ENCODE results near the gene KRTAP12-1.

DNA sequence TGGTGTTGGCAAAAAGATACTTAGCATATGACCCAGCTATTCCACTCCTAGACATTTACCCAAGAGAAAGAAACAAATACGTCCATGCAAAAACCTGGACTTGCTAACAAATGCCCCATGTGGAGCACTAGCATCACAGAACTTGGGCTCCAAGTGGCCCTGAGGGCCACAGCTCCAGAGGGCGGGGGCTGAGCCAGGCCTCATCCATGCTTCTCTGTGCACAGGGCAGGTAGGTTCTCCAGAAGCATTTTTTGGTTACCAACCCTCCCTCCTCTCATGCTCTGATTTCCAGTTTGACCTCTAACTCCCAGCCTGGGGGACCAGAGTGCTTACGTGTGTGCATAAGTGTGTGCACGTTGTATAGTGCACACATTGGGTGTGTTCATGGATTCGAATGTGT lies 17.3 kb downstream of the KRTAP12-1 start:
- no peak for TF ChIP-seq CTCF (IDR thresholded peaks at IDR 0.05)
- no peak for TF ChIP-seq POLR2A (IDR thresholded peaks at IDR 0.05)

All from body of pancreas (tissue), 4 donors.